Measurements from ENCODE around the gene MUC20.
"Not testable (repeated sequence)": the region's sequence is repeated elsewhere in the genome, so short reads cannot be mapped to it uniquely, and the experiment has no call there.

MUC20 gene

DNA sequence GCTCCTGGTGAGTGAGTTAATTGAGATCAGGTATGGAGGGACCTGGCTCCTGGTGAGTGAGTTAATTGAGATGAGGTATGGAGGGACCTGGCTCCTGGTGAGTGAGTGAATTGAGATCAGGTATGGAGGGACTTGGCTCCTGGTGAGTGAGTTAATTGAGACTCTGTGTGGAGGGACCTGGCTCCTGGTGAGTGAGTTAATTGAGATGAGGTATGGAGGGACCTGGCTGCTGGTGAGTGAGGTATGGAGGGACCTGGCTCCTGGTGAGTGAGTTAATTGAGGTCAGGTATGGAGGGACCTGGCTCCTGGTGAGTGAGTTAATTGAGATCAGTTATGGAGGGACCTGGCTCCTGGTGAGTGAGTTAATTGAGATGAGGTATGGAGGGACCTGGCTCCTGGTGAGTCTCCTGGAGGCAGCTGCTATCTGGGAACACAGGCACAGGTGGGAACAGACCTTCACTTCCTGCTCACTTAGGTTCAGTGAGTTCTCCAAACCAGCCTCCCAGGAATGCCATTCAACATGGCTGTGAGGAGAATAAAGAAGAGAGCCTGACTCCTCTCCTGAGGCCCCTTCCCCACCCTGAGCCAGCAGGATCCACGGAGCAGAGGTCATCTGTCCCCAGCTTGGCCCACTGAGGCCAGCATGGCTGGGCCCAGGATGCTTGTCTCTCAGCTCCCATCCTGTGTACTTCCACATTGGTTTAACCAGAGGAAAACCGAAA lies 9.5 kb upstream of the MUC20 start:
- not testable (repeated sequence) for DNase-seq

DNA sequence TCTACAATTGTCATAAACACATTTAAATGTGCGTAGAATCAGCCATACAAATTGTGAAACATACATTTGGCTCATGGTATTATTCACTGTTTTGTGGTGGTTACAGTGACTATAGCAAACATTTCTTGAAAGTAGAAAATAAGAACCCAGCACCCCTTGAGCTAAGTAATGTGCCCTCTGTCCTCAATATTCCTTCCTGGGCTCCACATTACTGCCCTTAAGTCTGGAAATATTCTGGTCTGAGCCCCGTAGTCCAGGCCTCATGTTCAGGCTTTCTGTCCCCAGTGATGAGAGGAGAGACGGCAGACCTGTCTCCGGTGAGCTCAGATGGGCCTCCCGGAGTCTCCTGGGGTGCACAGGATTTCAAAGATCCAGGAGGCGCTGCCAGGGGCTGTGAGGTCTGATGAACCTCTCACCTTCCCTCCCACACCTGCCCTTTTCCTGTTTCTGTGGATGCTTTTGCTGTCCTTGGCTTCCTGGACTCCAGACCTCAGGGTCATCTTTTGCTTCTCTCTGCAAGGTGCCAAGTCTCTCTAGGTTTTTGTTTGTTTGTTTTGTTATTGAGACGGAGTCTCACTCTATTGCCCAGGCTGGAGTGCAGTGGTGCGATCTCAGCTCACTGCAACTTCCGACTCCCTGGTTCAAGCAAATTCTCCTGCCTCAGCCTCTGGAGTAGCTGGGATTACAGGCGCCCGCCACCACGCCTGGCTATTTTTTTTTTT lies 8.8 kb upstream of the MUC20 start:
- DNase-seq, result no peak

DNA sequence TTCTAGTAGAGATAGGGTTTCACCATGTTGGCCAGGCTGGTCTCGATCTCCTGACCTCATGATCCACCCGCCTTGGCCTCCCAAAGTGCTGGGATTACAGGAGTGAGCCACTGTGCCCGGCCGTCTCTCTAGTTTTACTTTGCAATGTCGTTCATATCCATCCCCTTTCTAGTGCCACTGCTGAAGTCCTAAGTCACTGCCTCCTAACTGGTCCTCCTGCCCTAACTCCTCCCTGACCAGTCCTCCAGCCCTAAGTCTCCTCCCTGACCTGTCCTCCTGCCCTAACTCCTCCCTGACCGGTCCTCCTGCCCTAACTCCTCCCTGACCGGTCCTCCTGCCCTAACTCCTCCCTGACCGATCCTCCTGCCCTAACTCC lies 8.3 kb upstream of the MUC20 start:
- not testable (repeated sequence) for DNase-seq

DNA sequence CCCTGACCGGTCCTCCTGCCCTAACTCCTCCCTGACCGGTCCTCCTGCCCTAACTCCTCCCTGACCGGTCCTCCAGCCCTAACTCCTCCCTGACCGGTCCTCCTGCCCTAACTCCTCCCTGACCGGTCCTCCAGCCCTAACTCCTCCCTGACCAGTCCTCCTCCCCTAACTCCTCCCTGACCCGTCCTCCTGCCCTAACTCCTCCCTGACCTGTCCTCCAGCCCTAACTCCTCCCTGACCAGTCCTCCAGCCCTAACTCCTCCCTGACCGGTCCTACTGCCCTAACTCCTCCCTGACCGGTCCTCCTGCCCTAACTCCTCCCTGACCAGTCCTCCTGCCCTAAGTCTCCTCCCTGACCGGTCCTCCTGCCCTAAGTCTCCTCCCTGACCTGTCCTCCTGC lies 7.6 kb upstream of the MUC20 start:
- DNase-seq, result not testable (repeated sequence)

DNA sequence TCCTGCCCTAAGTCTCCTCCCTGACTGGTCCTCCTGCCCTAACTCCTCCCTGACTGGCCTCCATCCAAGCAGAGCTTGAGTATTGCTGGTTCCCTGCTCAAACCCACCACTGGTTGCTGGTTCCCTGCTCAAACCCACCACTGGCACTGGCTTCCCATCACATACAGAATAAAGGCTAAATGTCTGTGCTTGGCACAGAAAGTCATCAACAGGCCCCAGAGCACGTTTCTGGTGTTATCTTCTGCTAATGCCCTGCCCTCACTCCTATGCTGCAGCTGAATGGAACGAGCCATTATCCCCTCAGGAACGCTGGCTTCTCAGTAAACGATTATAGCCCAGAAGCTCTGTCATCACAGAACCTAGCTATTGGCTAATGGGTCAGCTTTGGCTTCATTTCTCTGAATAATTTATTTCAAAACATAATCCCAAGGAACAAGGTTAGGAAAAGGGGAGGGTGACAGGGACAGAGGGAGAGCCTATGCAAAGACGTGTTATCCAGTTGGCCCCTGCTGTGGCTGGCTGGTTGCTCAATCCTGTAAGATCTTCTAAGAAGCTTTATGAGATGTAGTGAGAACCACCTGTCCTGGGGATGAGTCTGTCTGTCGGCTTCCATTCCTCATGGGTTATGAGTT lies 6.3 kb upstream of the MUC20 start:
- no peak for DNase-seq

DNA sequence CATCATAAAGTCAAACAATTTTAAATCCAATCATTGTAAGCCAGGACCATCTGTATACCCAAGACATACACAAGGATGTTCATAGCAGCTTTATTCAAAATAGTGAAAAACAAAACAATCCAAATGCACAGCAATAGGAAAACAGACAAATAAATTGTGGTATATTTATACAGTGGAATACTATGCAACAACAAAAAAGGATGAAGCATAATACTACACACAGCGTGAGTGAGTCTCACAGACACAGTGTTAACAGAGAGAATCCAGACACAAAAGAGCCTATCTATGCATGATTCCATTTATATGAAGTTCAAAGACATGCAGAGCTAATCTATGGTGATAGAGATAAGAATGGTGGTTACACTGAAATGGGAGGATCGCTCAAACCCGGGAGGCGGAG lies 5.6 kb upstream of the MUC20 start:
- DNase-seq, result no peak

DNA sequence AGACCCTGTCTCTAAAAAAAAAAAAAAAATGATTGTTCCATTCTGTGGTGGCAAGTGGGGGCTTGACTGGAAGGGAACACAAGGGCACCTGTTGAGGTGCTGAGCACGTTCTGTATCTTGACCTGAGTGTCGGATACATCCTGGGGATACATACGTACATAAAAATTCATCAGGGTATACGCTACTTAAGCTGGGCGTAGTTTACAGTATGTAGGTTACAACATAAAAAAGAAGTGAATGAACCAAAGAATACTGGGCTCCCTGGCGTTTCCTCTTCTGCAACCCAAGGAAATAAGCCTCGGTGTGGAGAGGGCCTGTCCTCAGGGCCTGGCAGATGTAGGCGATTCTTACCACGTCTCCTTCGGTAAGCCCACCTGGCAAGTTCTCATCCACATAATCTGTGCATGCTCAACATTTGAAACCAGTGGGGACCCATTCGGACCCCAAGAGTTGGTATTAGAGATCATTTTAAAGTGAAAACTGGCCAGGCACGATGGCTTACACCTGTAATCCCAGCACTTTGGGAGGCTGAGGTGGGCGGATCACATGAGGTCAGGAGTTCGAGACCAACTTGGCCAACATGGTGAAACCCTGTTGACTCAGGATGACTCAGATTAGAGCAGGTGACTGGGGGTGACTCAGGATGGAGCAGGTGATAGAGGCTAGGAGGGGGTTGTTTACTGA lies 5.1 kb upstream of the MUC20 start:
- DNase-seq, result no peak

DNA sequence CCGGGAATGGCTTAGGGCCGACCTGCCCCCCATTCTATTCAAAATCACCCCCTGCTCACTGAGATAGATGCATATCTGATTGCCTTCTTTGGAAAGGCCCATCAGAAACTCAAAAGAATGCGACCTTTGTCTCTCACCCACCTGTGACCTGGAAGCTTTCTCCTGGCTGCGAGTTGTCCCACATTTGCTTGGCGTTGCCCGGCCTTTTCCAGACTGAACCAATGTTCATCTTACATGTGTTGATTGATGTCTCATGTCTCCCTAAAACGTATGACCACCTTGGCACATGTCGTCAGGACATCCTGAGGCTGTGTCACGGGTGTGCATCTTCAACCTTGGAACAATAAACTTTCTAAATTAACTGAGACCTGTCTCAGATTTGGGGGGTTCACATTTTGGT lies 3.4 kb upstream of the MUC20 start:
- no peak for DNase-seq

DNA sequence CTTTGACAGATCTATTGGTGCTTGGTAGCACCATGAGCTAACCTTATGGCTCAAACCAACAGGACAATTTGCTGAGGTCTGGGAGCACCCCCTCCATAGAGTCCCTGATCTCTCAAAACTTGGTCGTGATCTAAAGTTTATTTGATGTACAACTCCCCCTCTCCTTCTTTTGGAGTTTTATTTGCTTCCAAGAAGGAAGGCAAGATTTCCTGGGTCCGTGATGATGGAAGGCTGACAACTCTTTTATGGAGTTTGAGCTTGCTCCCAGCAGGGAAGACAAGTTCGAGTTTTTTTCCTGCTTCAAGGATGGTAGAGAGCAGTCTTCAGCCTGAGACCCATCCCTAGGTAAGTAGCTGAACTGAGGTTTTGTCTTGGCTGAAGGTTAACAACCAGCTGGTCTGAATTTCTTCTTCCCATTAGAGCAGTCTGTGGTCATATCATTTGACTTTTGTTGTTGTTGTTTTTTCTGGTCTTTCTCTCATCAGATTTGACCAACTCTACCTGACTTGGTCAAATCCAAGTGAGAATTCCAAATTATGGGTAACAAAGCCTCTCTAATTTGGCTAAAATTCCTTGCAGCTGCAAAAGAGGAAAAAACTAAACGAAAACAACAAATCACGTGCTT lies 2.8 kb upstream of the MUC20 start:
- DNase-seq, result no peak

DNA sequence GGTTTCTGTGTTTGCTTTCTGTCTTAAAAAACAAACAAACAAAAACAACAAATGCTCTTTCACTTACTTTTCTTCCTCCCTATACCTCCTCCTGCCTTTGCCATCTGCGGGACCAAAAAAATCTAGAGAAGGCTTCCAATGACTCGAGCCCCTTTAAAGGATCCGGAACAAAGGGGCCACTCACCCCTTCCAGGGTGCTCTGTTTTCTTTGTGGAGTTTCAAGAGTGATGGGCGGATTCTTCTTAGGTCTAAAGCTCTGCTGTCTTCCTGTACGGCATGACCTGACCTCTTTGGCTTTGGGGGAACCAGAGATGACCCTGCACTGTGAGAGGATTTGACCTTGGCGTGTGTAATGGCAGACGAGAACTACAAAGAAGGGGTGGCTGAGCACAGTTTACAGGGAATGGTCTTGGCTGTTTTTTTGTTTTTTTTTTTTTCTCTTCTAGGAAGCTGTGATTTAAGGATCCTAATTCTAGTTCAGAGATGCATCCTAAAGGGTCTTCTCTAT lies 2.2 kb upstream of the MUC20 start:
- no peak for DNase-seq

DNA sequence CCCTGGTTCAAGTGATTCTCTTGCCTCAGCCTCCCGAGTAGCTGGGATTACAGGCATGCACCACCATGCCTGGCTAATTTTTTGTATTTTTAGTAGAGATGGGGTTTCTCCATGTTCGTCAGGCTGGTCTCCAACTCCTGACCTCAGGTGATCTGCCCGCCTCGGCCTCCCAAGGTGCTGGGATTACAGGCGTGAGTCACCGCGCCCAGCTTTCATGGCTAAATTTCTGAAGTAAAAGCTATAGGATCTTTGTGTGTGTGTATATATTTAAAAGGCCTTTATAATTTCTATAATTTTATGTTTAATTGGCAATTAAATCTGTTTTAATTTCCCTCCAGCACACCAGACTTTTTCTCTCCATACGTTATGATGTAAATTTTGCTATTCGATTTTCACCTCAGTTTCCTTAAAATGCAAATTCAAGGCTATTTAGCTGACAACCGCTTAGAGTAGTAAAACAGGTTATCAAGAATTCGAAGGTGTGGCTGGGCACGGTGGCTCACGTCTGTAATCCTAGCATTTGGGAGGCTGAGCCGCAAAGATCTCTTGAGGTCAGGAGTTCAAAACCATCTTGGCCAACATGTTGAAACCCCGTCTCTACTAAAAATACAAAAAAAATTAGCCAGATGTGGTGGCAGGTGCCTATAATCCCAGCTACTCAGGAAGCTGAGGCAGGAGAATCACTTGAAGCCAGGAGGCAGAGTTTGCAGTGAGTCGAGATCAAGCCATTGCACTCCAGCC lies 1.1 kb upstream of the MUC20 start:
- DNase-seq, result not testable (repeated sequence)

DNA sequence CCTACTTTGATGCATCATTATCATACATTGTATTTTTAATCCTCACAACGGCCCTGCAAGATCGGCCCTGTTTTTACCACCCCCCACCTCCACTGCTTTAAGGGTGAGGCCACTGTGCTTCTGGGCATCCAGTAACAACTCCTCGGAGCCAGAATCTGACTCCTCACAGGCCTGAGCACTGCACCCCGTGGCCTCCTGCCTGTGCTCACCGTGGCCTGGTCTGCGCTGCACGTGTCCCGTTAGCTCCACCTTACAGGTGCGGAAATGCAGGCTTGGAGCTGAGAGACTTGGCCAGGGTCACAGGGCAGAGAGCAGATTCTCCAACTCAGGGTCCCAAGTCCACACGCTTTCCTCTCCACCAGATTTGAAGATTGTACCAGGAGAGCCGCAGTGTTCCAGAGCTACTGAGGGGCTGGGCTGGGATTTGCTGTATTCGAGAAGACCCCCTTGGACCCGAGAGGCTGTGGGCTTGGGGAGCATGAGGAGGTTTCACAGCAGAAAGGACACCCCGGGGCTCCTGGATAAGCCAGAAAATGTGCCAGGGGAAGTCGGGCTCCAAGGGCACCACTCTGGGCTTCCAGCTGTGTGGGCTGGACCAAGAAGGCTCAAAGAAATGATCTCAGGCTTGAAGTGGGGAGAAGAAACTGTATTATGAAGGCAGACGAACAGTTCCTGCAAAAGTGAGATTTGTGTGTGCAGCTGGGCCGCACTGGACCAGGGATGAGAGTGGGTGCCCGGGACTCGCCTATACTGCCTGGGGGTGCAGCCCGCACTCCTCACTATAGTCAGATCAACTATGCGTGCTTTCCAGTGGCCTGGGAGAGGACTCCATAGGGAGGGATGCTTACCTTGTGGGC lies 1.6 kb downstream of the MUC20 start:
- DNase-seq, result not testable (repeated sequence)

DNA sequence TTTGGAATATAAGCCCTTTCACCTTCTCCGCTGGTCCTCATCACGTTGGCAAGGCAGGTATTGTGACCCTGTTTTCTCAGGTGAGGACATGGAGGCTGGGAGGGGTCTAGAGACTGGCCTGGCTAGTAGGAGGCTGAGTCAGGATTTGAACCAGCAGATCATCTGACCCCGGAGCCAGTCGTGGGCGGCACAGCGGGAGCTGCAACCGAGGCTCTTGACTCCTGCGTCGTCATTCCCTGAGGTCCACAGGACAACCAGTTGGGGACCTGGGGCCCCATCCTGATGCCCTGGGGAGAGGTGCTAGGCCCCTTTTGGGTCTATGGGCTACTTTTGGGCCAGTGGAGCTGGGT lies 2.2 kb downstream of the MUC20 start:
- DNase-seq, result not testable (repeated sequence)

DNA sequence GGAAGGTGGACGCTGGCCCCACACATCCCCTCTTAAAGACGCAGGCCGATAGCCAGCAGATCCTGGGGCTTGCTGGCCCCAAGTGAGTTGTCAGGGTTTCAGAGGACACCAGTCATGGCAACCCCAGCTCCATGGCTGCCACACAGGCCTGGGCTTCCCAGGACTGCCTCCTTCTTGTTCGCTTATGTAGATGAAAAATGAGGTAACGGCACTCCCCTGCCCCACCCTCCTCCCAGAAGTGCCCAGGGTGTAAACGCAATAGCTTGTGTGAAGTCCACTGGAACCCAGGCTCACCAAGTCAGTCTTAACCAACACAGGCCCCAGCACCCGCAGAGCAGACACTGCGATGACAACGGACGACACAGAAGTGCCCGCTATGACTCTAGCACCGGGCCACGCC lies 3.6 kb downstream of the MUC20 start:
- not testable (repeated sequence) for DNase-seq

DNA sequence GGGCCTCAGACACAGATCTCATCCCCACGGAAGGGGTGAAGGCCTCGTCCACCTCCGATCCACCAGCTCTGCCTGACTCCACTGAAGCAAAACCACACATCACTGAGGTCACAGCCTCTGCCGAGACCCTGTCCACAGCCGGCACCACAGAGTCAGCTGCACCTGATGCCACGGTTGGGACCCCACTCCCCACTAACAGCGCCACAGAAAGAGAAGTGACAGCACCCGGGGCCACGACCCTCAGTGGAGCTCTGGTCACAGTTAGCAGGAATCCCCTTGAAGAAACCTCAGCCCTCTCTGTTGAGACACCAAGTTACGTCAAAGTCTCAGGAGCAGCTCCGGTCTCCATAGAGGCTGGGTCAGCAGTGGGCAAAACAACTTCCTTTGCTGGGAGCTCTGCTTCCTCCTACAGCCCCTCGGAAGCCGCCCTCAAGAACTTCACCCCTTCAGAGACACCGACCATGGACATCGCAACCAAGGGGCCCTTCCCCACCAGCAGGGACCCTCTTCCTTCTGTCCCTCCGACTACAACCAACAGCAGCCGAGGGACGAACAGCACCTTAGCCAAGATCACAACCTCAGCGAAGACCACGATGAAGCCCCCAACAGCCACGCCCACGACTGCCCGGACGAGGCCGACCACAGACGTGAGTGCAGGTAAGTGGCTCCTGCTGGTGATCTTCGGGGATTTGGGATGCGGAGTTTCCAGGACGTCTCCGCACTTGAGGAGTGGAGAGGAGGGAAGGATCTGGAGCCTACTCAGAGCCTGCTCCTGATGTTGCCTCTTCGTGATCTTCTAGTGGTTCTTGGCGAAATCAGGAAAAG lies 5.3 kb downstream of the MUC20 start:
- not testable (repeated sequence) for DNase-seq

DNA sequence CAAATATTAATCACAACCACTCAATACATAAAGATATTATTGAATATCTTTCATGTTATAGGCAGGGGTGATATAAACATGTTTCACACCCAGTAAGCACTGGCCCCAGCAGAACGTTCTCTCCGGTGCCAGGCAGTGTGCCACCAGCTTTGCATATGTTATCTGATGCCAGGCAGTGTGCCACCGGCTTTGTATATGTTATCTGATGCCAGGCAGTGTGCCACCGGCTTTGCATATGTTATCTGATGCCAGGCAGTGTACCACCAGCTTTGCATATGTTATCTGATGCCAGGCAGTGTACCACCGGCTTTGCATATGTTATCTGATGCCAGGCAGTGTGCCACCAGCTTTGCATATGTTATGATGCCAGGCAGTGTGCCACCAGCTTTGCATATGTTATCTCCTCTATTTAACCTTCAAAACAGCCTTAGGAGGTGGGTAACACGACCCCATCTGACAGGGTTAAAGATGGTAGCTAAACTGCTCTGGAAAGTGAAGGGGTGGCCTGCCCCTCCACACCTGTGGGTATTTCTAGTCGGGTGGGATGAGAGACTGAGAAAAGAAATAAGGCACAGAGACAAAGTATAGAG lies 6.9 kb downstream of the MUC20 start:
- no peak for DNase-seq

DNA sequence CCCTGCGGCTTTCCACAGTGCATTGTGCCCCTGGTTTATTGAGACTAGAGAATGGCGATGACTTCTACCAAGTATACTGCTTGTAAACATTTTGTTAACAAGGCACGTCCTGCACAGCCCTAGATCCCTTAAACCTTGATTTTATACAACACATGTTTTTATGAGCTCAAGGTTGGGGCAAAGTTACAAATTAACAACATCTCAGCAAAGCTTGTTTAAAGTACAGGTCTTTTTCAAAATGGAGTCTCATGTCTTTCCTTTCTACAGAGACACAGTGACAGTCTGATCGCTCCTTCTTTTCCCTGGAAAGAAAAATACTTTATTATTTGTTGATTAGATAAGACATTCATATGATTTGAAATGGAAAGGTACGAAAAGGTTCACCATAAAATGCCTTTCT lies 8.0 kb downstream of the MUC20 start:
- DNase-seq, result not testable (repeated sequence)

DNA sequence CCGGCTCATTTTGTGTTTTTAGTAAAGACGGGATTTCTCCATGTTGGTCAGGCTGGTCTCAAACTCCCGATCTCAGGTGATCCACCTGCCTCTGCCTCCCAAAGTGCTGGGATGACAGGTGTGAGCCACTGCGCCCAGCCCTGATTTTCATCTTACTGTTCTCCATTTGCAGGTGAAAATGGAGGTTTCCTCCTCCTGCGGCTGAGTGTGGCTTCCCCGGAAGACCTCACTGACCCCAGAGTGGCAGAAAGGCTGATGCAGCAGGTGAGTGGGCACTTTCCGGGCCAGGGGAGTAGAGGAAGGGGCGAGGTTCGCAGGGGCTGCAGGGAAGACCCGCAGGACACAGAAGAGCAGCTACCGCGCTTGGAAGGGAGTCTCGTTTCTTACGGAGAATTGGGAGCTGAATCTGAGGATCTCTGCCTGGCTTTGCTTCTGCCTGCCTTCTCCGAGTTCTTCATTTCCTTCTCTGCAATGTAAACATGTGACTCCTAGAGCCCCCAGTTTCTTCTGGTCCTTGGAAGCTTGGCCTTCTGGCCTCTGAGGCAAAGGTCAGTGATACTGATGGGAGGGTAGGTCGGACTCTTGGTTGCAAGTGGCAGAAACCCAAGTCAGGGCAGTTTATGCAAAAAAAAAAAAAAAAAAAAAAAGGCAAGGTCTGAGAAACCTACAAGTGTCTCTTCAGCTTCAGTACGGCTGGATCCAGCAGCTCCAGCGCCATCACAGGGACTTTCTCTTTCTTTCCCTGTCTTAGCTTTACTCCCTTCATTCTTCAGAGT lies 8.9 kb downstream of the MUC20 start:
- no peak for DNase-seq

DNA sequence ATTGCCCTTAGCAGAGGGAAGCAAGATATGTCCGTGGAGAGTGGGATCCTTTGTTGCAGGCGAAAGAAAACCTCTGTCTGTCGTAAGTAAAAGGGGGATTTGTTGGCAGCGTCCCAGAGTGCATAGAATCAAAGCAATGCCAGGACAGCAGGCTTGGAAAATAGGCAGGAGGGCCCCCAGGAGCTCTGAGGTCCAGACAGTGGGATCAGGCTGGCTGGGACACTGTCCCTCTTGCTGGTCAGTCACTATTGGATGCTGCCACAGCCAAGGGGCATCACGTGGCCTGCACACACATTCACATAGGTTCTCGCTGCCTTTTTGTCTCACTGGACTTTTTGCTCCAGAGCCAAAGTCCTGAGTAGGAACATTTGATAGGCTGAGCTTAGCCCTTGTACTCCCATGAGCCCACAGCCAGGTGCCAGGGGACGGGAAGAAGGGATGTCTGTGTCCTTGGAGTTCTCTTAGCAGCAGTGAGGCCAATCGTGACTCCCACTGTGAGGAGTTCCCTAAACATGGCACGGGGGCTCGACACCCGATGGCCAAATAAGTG lies 10.7 kb downstream of the MUC20 start:
- no peak for DNase-seq

Measured in SIG-M5 (cell line).